GM06990 (cell line): ENCODE results near the gene MICOS13.

Experiments used
- DNase-seq: peaks from one replicate; pipeline ENCODE4 v3.0.0-alpha.2; 2011; ENCODE audit not compliant: insufficient read length; ENCODE audit errors: extremely low read depth
- H3K27me3 ChIP-seq: replicated peaks from 2 replicates; pipeline ENCODE4 v1.6.0; 2011; ENCODE audit warnings: low read length; ENCODE audit not compliant: control insufficient read depth, insufficient read depth
- H3K36me3 ChIP-seq: 2 replicates; pipeline ENCODE4 v1.5.1; 2011; ENCODE audit warnings: low read length; ENCODE audit not compliant: control insufficient read depth, insufficient read depth
- H3K4me3 ChIP-seq: replicated peaks from 2 replicates; pipeline ENCODE4 v1.5.1; 2011; ENCODE audit warnings: low read depth, mild to moderate bottlenecking, control low read depth, low read length
- CTCF ChIP-seq: IDR thresholded peaks from 2 replicates; pipeline ENCODE4 v1.5.1; 2011; ENCODE audit warnings: low read length, control low read depth, mild to moderate bottlenecking, inconsistent platforms; ENCODE audit not compliant: insufficient read depth, poor library complexity, severe bottlenecking

Gene MICOS13

GRCh38 chr19:5643060-5643459, 37.3 kb downstream of the MICOS13 start:
- TF ChIP-seq CTCF, result no peak
- no peak for DNase-seq
- Histone ChIP-seq H3K36me3 (peaks cover 42% of the 10 kb centered on the region), H3K27me3 (no peaks in the 10 kb centered on the region), H3K4me3 (no peak overlapping the region)

GRCh38 chr19:5642204-5642603, 38.1 kb downstream of the MICOS13 start:
- DNase-seq, result no peak
- peaks cover 37% of the 10 kb centered on the region for H3K36me3 ChIP-seq
- no peak for TF ChIP-seq CTCF
- no peaks in the 10 kb centered on the region for H3K27me3 ChIP-seq
- H3K4me3 ChIP-seq, result no peak overlapping the region

- no peak for TF ChIP-seq CTCF
- no peaks in the 10 kb centered on the region for H3K27me3 ChIP-seq
- peaks cover 28% of the 10 kb centered on the region for H3K36me3 ChIP-seq
- no peak for DNase-seq
- H3K4me3 ChIP-seq, result no peak overlapping the region
Observed at GRCh38 chr19:5641171-5641570, 39.1 kb downstream of the MICOS13 start.

GRCh38 chr19:5637971-5638370, 42.3 kb downstream of the MICOS13 start:
- DNase-seq, result no peak
- Histone ChIP-seq H3K27me3 (no peaks in the 10 kb centered on the region), H3K36me3 (peaks cover 14% of the 10 kb centered on the region), H3K4me3 (no peak overlapping the region)
- TF ChIP-seq CTCF, result no peak

- no peak for DNase-seq
- no peak for TF ChIP-seq CTCF
- Histone ChIP-seq H3K4me3 (no peak overlapping the region), H3K36me3 (peaks cover 7% of the 10 kb centered on the region), H3K27me3 (no peaks in the 10 kb centered on the region)
Observed at GRCh38 chr19:5635427-5635826, 44.9 kb downstream of the MICOS13 start.

GRCh38 chr19:5632657-5633056, 47.7 kb downstream of the MICOS13 start:
- Histone ChIP-seq H3K36me3 (peaks cover 8% of the 10 kb centered on the region), H3K4me3 (no peak overlapping the region), H3K27me3 (no peaks in the 10 kb centered on the region)
- TF ChIP-seq CTCF, result no peak
- DNase-seq, result no peak
